Coronary artery (tissue), 2 donors: ENCODE results near the gene SOAT1.
"Not testable (repeated sequence)": the region's sequence is repeated elsewhere in the genome, so short reads cannot be mapped to it uniquely, and the experiment has no call there.

Experiments used
- DNase-seq: peaks from one replicate; pipeline ENCODE4 v3.0.0-alpha.2; 2017; ENCODE audit warnings: low spot score
- H3K27ac ChIP-seq, 2 donors: fragments of 200-600 bp; sonication (generic); one replicate each; pipeline ENCODE4 v1.5.1; 2016 to 2019
- H3K4me3 ChIP-seq: fragments of 200-600 bp; sonication (generic); 2 replicates; pipeline ENCODE4 v1.5.1; 2016; ENCODE audit warnings: mild to moderate bottlenecking, moderate library complexity
- TF ChIP-seq, protein P1 (sequence below): fragments of 200-600 bp; sonication (generic); IDR thresholded peaks from one replicate; pipeline ENCODE4 v1.5.1; 2019; ENCODE audit warnings: antibody characterized with exemption

SOAT1 gene

DNA sequence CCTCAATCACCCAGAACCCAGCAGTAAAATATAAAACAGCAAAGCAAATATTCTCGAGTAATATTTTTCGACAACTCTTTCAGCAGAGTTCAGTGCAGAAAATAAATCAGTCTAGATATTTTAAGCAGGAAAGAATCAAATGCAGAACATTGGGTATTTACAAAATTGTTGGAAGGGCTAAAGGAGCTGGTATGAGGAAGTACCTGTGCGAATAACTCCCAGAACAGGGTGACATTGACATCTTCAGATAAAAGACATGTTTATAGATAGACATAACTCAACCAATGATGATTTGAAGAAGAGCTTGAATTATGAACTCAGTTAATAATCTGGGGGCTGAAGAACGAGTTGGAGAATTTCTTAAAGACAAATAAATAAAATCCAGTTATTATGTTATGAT, 78.6 kb downstream of the SOAT1 start:
- Histone ChIP-seq H3K27ac (no peak overlapping the region), H3K4me3 (no peak overlapping the region)
- TF ChIP-seq, protein P1, sequence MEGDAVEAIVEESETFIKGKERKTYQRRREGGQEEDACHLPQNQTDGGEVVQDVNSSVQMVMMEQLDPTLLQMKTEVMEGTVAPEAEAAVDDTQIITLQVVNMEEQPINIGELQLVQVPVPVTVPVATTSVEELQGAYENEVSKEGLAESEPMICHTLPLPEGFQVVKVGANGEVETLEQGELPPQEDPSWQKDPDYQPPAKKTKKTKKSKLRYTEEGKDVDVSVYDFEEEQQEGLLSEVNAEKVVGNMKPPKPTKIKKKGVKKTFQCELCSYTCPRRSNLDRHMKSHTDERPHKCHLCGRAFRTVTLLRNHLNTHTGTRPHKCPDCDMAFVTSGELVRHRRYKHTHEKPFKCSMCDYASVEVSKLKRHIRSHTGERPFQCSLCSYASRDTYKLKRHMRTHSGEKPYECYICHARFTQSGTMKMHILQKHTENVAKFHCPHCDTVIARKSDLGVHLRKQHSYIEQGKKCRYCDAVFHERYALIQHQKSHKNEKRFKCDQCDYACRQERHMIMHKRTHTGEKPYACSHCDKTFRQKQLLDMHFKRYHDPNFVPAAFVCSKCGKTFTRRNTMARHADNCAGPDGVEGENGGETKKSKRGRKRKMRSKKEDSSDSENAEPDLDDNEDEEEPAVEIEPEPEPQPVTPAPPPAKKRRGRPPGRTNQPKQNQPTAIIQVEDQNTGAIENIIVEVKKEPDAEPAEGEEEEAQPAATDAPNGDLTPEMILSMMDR = no peak
- DNase-seq = no peak

DNA sequence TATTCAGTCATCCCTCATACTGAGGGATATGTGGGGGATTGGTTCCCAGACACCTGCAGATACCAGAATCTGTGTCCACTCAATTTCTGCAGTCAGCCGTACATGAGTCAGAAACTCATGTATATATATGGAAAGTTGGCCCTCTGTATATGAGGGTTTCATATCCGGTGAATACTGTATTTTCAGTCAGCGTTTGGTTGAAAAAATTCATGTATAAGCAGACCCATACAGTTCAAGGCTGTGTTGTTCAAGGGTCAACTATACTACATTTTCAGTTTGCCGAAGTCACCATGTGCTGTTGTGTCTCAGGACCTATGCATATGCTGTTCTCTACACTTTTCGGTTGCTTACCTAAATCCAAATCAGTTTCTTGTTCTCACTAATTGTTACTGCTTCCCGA, 82.6 kb downstream of the SOAT1 start:
- H3K27ac ChIP-seq = no peak overlapping the region
- TF ChIP-seq, protein P1 = no peak
- DNase-seq = no peak
- H3K4me3 ChIP-seq = no peak overlapping the region

DNA sequence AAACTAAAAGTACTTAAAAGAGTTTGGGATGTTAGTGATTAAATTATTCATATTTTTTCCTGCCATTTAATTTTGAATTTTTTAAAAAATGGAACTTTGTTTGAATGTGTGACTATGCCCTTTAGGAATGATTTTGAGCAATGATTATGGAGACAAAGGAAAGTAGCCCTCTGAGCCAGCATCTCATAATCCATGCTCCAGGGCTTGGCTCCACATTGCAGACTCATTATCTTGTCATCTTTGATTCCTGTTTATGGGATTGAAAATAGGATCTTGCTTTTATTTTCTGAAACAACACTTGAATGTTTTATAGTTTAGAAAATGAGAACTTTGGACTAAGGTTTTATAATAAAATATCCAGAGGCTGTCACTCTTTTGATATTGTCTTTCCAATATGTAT, 86.7 kb downstream of the SOAT1 start:
- TF ChIP-seq, protein P1 = no peak
- DNase-seq = no peak
- Histone ChIP-seq H3K27ac (no peak overlapping the region), H3K4me3 (no peak overlapping the region)

DNA sequence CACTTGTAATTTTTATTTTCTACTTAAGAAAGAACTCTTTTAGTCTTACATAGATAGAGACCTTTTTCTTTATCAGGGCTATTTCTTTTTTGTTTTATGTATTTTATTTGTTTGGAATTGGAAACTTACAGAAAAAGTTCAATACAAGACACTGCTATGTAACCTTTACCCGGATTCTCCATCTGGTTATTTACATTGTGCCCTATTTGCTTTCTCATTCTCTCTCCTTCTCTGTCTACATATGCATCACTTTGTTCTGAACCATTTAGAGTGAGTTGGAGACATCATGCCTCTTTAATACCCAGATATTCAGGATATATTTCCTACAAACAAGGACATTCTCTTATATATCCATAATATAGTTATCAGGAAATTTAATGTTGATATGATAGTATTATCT, 90.4 kb downstream of the SOAT1 start:
- DNase-seq = no peak

DNA sequence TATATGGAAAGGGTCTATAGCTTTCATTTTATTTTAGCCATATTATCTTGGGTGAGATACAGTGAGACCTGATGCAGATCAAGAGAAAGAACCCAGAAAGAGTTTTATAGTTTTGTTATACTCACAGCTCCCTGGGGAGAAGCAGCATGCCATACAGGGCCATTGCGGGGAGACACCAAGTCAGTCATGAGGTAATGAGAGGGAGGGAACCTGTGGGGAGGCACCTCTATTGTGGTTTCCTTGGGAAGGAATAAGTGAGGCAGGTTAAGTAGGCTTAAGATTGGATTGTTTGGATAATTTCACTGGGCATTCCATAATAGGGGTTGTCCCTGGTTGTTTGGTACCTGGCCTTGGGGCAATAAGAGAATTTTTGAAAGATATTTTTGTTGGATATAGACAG, 91.9 kb downstream of the SOAT1 start:
- TF ChIP-seq, protein P1 = no peak
- no peak overlapping the region for H3K4me3 ChIP-seq
- no peak overlapping the region for H3K27ac ChIP-seq
- DNase-seq = no peak

More for the DNA sequence above, 90.4 kb downstream of the SOAT1 start:
- no peak overlapping the region for H3K27ac ChIP-seq
- no peak overlapping the region for H3K4me3 ChIP-seq
- TF ChIP-seq, protein P1 = no peak

DNA sequence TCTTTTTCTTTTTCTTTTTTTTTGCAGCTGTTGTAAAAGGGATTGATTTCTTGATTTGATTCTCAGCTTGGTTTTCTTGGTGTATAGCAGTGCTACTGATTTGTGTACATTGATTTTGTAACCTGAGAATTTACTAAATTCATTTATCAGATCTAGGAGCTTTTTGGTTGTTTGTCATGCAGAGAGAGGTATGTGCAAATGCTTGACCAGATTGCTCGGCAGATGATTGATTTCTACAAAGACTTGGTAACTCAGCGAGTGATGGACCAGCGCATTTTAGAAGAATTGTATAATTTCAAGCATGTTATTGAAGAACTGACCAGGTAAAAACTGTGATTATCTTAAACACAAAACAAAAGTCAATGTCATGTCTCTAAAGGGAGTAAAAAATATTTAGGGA, 100.1 kb downstream of the SOAT1 start:
- DNase-seq = no peak
- H3K27ac ChIP-seq = no peak overlapping the region
- no peak overlapping the region for H3K4me3 ChIP-seq
- TF ChIP-seq, protein P1 = no peak

DNA sequence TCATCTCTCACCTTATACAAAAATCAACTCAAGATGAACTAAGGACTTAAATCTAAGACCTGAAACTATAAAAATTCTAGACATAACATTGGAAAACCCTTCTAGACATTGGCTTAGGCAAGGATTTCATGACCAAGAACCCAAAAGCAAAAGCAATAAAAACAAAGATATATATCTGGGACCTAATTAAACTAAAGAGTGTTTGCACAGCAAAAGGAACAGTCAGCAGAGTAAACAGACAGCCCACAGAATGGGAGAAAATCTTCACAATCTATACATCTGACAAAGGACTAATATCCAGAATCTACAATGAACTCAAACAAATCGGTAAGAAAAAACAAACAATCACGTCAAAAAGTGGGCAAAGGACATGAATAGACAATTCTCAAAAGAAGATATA, 105.8 kb downstream of the SOAT1 start:
- not testable (repeated sequence) for DNase-seq, H3K27ac ChIP-seq, H3K4me3 ChIP-seq
